GM20431 (cell line): ENCODE results near the gene CIROP.

Experiments
- in situ Hi-C: fragments of 300-500 bp; cut with MseI, MboI; formaldehyde crosslinking; loops from one replicate; pipeline ENCODE4 v1.15.0; 2020; ENCODE audit warnings: low sequenced_read_pairs; ENCODE audit not compliant: unreplicated experiment

CIROP gene

GRCh38 chr14:23104591-23105347, at the start of gene CIROP:
CIROP (minus strand) TSS chr14:23104989; CDS start chr14:23104920, 69 bp downstream.
- in situ Hi-C loops, result no loop called here

- in situ Hi-C loops, result no loop called here
Observed at GRCh38 chr14:23153851-23154796, 49.3 kb upstream of the CIROP start.

GRCh38 chr14:23151342-23151741, 46.6 kb upstream of the CIROP start:
- in situ Hi-C loops, result no loop called here

- in situ Hi-C loops, result no loop called here
Observed at GRCh38 chr14:23149745-23150144, 45.0 kb upstream of the CIROP start.

- in situ Hi-C loops, result no loop called here
Observed at GRCh38 chr14:23148591-23149249, 43.9 kb upstream of the CIROP start.

GRCh38 chr14:23147676-23148075, 42.9 kb upstream of the CIROP start:
- in situ Hi-C loops, result no loop called here

- in situ Hi-C loops, result no loop called here
Observed at GRCh38 chr14:23146980-23147379, 42.2 kb upstream of the CIROP start.

GRCh38 chr14:23146351-23146910, 41.6 kb upstream of the CIROP start:
- in situ Hi-C loops, result no loop called here

GRCh38 chr14:23145794-23146350, 41.1 kb upstream of the CIROP start:
- in situ Hi-C loops, result no loop called here

- in situ Hi-C loops, result no loop called here
Observed at GRCh38 chr14:23143911-23144310, 39.1 kb upstream of the CIROP start.

GRCh38 chr14:23142826-23143225, 38.0 kb upstream of the CIROP start:
- in situ Hi-C loops, result no loop called here

GRCh38 chr14:23141706-23142444, 37.1 kb upstream of the CIROP start:
- in situ Hi-C loops, result no loop called here

GRCh38 chr14:23140371-23140770, 35.6 kb upstream of the CIROP start:
- in situ Hi-C loops, result no loop called here

GRCh38 chr14:23139874-23140273, 35.1 kb upstream of the CIROP start:
- in situ Hi-C loops, result no loop called here

- in situ Hi-C loops, result no loop called here
Observed at GRCh38 chr14:23137813-23138535, 33.2 kb upstream of the CIROP start.

- in situ Hi-C loops, result no loop called here
Observed at GRCh38 chr14:23137192-23137812, 32.5 kb upstream of the CIROP start.

- in situ Hi-C loops, result no loop called here
Observed at GRCh38 chr14:23136566-23137133, 31.9 kb upstream of the CIROP start.

GRCh38 chr14:23132970-23133369, 28.2 kb upstream of the CIROP start:
- in situ Hi-C loops, result no loop called here
